Astrocyte (in vitro differentiated cells and primary cell): ENCODE results near the gene TBATA. TPM values are rescaled to one million over a fixed set of nuclear protein-coding genes. Genes with fewer than 3 reads are reported as not detected.

ENCODE experiments used
- DNase-seq: peaks from one replicate; pipeline ENCODE4 v3.0.0-alpha.2; 2010; ENCODE audit warnings: low read depth
- FAIRE-seq: peaks from 2 replicates; lab custom pipeline; 2011; peaks lifted over from hg19 to GRCh38; lab: Jason Lieb, UNC
- H2AFZ ChIP-seq: 2 replicates; pipeline ENCODE4 v1.6.0; 2012; ENCODE audit warnings: low read depth, low read length, inconsistent platforms
- H3K27ac ChIP-seq: 2 replicates; pipeline ENCODE4 v1.5.1; 2011; ENCODE audit warnings: low read depth, low read length, inconsistent platforms
- H3K27me3 ChIP-seq: 2 replicates; pipeline ENCODE4 v1.6.0; 2011; ENCODE audit warnings: low read length, inconsistent platforms; ENCODE audit not compliant: insufficient read depth
- H3K36me3 ChIP-seq: 2 replicates; pipeline ENCODE4 v1.5.1; 2011; ENCODE audit warnings: low read length, inconsistent platforms; ENCODE audit not compliant: insufficient read depth
- H3K4me1 ChIP-seq: 2 replicates; pipeline ENCODE4 v1.5.1; 2011; ENCODE audit warnings: low read length, inconsistent platforms; ENCODE audit not compliant: insufficient read depth
- H3K4me2 ChIP-seq: 2 replicates; pipeline ENCODE4 v1.6.0; 2012; ENCODE audit warnings: low read length, inconsistent platforms
- H3K4me3 ChIP-seq: 2 replicates; pipeline ENCODE4 v1.5.1; 2011; ENCODE audit warnings: low read depth, mild to moderate bottlenecking, low read length, inconsistent platforms; ENCODE audit not compliant: insufficient read depth
- H3K79me2 ChIP-seq: 2 replicates; pipeline ENCODE4 v1.6.0; 2012; ENCODE audit warnings: mild to moderate bottlenecking, low read length, inconsistent platforms; ENCODE audit not compliant: insufficient read depth
- H3K9ac ChIP-seq: 2 replicates; pipeline ENCODE4 v1.6.0; 2012; ENCODE audit warnings: mild to moderate bottlenecking, low read length, inconsistent platforms
- H3K9me3 ChIP-seq: 2 replicates; pipeline ENCODE4 v1.5.1; 2012; ENCODE audit warnings: low read depth, mild to moderate bottlenecking, low read length, inconsistent platforms; ENCODE audit not compliant: insufficient read depth
- H4K20me1 ChIP-seq: 2 replicates; pipeline ENCODE4 v1.6.0; 2012; ENCODE audit warnings: low read length, inconsistent platforms; ENCODE audit not compliant: insufficient read depth
- H3K27ac Mint-ChIP-seq: one replicate; pipeline ENCODE4 v1.8.0; 2021; ENCODE audit warnings: mild to moderate bottlenecking, mixed read lengths; ENCODE audit not compliant: unreplicated experiment
- H3K27me3 Mint-ChIP-seq: one replicate; pipeline ENCODE4 v1.8.0; 2021; ENCODE audit warnings: low read depth, mixed read lengths; ENCODE audit not compliant: unreplicated experiment
- H3K36me3 Mint-ChIP-seq: one replicate; pipeline ENCODE4 v1.8.0; 2021; ENCODE audit warnings: low read depth, mixed read lengths; ENCODE audit not compliant: unreplicated experiment
- H3K4me1 Mint-ChIP-seq: one replicate; pipeline ENCODE4 v1.8.0; 2021; ENCODE audit warnings: low read depth, mixed read lengths; ENCODE audit not compliant: unreplicated experiment
- H3K4me3 Mint-ChIP-seq: one replicate; pipeline ENCODE4 v1.8.0; 2021; ENCODE audit warnings: mild to moderate bottlenecking, moderate library complexity, mixed read lengths; ENCODE audit not compliant: unreplicated experiment
- H3K9me3 Mint-ChIP-seq: one replicate; pipeline ENCODE4 v1.8.0; 2021; ENCODE audit warnings: mild to moderate bottlenecking, mixed read lengths; ENCODE audit not compliant: unreplicated experiment
- CTCF ChIP-seq: IDR thresholded peaks from 2 replicates; pipeline ENCODE4 v1.5.1; 2011; ENCODE audit warnings: low read depth, mild to moderate bottlenecking, inconsistent platforms, low read length, moderate library complexity; ENCODE audit not compliant: insufficient read depth
- EZH2 ChIP-seq: IDR thresholded peaks from 2 replicates; pipeline ENCODE4 v1.6.1; 2012; ENCODE audit warnings: mild to moderate bottlenecking, low read length, inconsistent platforms; ENCODE audit not compliant: insufficient read depth
- total RNA-seq: library from RNA; stranded (reverse); gene quantifications from 2 replicates; pipeline ENCODE4 v1.2.1, GENCODE V29; 2021

TBATA gene
- total RNA-seq, 1 donor from 2014 or later: not detected

DNA sequence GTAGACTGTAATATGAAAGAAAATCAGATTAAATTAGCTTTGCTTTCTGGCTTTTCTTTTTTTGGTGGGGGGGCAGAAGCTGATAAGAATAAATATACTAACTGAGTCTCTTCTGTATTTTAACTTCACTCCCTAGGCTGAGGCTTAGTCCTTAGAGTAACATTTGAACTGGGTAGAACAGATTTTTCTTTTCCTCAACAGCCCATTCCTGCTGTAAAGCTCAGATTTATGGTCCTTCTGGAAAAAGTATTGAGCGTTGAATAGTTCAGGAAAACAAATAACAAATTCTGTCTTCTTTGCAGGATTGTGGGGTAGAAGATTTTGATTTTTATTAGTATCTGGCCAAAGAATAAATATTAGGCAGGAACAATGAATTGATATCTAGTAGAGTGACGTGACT is 48.4 kb upstream of the TBATA start:
- Histone ChIP-seq H3K4me3 (peak overlapping the region; percentile 22), H3K9me3 (no peaks in the 10 kb centered on the region), H3K9ac (peak overlapping the region; percentile 76), H3K36me3 (peaks cover 2% of the 10 kb centered on the region), H3K79me2 (peaks cover 70% of the 10 kb centered on the region), H3K4me2 (peak overlapping the region; percentile 73), H4K20me1 (peaks cover 7% of the 10 kb centered on the region), H3K4me1 (peaks cover 56% of the 10 kb centered on the region), H2AFZ (no peak overlapping the region), H3K27ac (peak overlapping the region; percentile 90), H3K27me3 (no peaks in the 10 kb centered on the region)
- TF ChIP-seq EZH2: no peak
- TF ChIP-seq CTCF: no peak
- Mint-ChIP-seq H3K9me3 (no peaks in the 10 kb centered on the region), H3K4me3 (peak overlapping the region; percentile 37), H3K36me3 (peaks cover 10% of the 10 kb centered on the region), H3K4me1 (peaks cover 76% of the 10 kb centered on the region), H3K27me3 (no peaks in the 10 kb centered on the region), H3K27ac (peak overlapping the region; percentile 98)
- FAIRE-seq: no peak
- DNase-seq: no peak

GRCh38 chr10:70832852-70833528 is 47.8 kb upstream of the TBATA start:
- Histone ChIP-seq H4K20me1 (peaks cover 7% of the 10 kb centered on the region), H3K4me1 (peaks cover 56% of the 10 kb centered on the region), H3K9me3 (no peaks in the 10 kb centered on the region), H3K4me3 (peak overlapping the region; percentile 22), H3K9ac (peak overlapping the region; percentile 76), H3K79me2 (peaks cover 70% of the 10 kb centered on the region), H3K27me3 (no peaks in the 10 kb centered on the region), H3K27ac (peak overlapping the region; percentile 90), H3K36me3 (peaks cover 2% of the 10 kb centered on the region), H3K4me2 (peak overlapping the region; percentile 73), H2AFZ (no peak overlapping the region)
- FAIRE-seq (peak; percentile 92), DNase-seq (peak; percentile 98)
- TF ChIP-seq CTCF (no peak), EZH2 (no peak)
- Mint-ChIP-seq H3K4me1 (peaks cover 73% of the 10 kb centered on the region), H3K27me3 (no peaks in the 10 kb centered on the region), H3K36me3 (peaks cover 4% of the 10 kb centered on the region), H3K9me3 (no peaks in the 10 kb centered on the region), H3K27ac (peak overlapping the region; percentile 98), H3K4me3 (peak overlapping the region; percentile 37)

- peaks cover 77% of the 10 kb centered on the region for H3K4me1 Mint-ChIP-seq
- TF ChIP-seq CTCF (no peak), EZH2 (no peak)
- H3K27me3 Mint-ChIP-seq: no peaks in the 10 kb centered on the region
- Histone ChIP-seq H2AFZ (no peak overlapping the region), H3K9me3 (no peaks in the 10 kb centered on the region), H3K9ac (peak overlapping the region; percentile 76), H3K4me3 (no peak overlapping the region), H3K4me1 (peaks cover 56% of the 10 kb centered on the region), H4K20me1 (peaks cover 7% of the 10 kb centered on the region), H3K27me3 (no peaks in the 10 kb centered on the region), H3K4me2 (peak overlapping the region; percentile 73), H3K79me2 (peaks cover 70% of the 10 kb centered on the region), H3K27ac (peak overlapping the region; percentile 90), H3K36me3 (peaks cover 2% of the 10 kb centered on the region)
- H3K4me3 Mint-ChIP-seq: peak overlapping the region; percentile 13
- H3K27ac Mint-ChIP-seq: peak overlapping the region; percentile 98
- DNase-seq (peak; percentile 49), FAIRE-seq (no peak)
- no peaks in the 10 kb centered on the region for H3K9me3 Mint-ChIP-seq
- no peaks in the 10 kb centered on the region for H3K36me3 Mint-ChIP-seq
Measured at GRCh38 chr10:70832221-70832620, 47.0 kb upstream of the TBATA start.
